Activated CD4-positive, alpha-beta T cell treated with anti-CD3 and anti-CD28 coated beads for 24 hours (primary cell): ENCODE measurements around the gene PROC.

Experiments used
- DNase-seq, 2 donors: peaks; one replicate each; pipeline ENCODE4 v3.0.0-alpha.2; 2020; ENCODE audit warnings: low read depth in 2 of 2

Gene PROC

DNA sequence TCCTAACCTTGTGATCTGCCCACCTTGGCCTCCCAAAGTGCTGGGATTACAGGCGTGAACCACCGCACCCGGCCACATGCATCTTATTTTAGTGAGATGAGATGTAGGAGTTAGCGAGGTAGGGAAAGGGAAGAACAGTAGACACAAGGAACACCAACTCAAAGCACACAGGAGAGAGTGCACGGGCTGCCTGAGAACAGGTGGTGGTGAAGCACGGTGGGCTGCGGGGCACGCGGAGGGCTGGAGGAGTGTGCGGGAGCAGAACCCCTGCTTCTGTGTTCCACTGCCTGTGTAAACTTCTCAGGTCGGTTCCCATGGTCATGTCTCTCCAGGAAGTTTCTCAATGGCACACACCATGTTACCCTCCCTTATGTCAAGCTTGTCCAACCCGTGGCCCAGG lies 38.7 kb downstream of the PROC start:
- DNase-seq = no peak

DNA sequence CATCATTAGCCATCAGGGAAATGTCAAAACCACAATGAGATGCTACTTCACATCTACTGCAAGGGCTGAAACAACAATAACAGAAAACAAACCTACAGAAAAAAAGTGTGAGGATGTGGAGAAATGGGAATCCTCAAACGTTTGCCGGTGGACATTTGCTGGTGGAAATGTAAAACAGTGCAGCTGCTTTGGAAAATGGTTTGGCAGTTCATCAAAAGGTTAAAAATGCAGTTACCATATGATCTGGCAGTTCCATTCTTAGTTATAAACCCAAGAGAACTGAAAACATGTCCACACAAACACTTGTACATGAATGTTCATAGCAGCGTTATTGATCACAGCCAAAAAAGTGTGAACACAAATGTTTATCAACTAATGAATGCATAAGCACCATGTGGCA lies 44.2 kb downstream of the PROC start:
- no peak for DNase-seq

DNA sequence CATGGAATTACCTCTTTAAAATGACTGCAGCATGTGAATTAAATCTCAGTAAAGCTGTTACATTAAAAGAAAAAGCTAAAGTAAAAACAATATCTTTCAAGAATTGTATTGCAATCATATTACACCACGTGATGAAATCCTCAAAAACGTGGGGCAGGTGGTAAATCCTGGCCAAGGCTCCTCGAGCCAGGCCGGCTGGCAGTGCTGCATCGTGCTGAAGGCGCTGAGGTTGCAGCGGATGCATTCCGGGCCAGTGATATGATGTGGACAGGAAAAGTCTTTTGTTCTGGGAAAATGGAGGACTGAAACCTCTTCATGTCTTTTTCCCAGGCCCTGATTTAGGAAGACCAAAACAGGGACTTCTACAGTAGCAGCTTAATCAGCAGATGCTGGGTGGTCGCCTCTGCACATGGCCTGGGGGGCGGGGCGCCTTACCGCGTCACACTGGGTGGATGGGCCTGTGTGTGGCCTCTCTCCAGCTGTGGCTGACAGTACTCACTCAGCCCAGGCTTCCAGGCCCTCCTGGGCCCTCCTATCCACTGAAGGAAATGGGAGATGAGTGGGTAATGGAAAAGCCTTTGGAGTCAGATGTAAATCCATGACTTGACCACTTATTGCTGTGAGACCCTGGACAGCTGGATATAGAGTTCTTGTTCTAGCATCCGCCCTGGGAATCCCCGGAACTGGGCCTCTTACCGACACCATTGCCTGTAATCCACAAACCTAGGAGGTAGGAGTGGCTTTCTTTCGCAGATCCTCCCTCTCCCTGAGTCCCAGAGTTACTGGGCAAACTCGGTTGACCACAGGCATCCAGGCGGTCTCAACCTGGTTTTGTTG lies 45.1 kb downstream of the PROC start:
- no peak for DNase-seq

DNA sequence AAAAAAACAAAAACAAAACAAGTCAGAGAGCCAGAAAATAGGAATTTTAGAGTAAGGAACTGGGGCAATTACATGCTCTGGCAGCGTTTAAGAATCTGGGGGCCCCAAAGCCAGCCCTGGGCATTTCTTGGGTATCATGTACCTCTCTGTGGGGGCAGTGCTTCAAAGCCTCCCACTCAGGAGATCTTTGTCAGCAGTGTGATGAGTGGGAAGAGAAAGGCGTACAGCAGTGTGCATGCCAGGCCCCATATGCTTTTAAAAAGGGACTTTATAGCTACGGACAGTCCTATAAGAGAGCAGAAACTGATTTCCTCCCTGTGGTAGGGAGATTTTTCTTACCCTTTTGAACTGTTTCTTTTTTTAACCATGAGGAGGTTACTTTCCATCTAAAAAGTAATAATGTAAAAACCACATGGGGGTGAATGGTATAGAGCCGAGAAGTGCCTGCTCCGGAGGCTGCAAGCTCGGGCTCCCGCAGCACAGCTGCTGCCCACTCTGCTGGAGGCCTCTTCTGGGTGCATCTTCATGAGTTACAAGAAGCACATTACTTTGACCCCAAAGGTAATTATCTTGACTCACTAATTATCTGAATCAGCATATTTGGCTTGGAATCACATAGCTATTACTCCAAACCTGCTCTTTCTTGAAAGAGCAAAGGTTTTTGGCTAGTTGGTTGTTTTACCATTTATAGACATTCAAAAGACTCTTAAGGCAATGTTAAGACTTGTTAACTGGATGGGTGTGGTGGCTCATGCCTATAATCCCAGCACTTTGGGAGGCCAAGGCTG lies 46.4 kb downstream of the PROC start:
- no peak for DNase-seq

DNA sequence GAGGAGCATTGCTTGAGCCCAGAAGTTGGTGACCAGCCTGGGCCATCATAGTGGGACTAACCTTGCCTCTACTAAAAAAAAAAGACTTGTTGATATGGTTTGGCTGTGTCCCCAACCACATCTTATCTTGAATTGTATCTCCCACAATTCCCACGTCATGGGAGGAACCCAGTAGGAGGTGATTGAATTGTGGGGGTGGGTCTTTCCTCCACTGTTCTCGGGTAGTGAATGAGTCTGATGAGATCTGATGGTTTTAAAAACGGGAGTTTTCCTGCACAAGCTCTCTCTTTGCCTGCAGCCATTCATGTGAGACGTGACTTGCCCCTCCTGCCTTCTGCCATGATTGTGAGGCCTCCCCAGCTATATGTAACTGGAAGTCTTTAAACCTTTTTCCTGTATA lies 47.0 kb downstream of the PROC start:
- no peak for DNase-seq

DNA sequence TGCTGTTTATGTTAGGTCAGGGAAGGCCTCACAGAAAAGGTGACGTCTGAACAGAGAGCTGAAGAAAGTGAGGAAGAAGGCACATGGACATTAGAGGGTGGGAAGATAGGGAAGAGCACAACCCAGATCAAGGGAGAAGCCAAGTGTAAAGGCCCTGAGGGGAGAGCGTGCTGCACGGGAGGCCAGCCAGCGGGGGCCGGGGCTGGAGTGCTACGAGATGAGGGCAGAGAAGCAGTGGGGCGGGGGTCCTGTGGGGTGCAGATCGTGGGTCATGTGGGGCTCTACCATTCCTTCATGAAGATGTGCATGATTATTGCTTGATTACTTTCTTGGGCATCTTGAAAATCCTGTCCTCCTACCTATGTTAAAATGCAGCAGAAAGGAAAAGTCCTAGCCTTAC lies 50.8 kb downstream of the PROC start:
- DNase-seq = no peak

DNA sequence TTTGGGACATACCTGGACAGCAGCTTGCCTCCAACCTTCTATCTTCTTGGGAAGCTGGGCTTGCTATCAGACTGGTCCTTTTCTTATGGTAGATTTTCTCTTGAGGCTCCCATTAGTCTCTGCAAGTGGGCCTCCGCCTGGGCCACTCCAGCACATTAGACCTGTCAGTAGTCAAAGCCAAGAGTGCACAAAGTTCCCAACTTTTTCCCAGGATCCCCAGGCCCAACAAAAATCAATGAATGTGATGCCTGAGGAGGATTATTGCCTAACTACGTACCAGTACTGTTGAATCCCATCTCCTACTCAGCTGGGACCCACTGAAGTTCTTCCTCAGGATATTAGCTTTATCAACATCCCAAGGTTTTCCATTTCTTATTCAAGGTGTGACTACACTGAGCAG lies 51.7 kb downstream of the PROC start:
- no peak for DNase-seq

DNA sequence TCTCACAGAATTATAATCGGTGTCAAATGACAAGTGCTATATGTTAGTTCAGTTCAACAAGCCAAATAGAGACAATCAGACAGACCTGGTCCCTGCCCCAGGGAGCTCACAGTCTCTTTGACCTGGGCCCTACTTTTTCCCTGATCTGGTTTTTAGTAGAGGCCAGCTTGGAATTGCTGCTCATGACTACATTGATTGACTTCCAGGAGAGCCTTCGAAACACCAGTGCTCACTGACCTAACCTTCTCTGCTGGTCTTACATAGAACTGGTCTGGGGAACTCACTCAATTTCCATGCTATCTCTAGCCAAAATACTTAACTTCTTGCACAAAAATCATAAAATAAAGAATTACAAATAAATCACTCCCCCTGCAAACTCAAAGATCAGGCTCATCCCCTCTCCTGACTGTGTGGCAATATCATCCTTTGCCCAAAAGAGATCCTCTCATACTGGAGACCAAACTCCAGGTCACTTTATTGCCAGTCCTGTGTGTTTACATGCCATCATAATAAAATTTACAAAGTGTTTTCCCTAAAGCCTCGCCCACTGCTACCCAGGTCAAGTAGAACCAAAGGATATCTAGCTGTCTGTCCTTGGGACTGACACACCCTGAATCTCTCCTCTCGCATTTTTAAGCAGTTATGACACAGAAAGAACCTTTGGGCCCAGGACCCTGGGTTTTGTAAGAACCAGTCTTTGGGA lies 53.2 kb downstream of the PROC start:
- DNase-seq = no peak

DNA sequence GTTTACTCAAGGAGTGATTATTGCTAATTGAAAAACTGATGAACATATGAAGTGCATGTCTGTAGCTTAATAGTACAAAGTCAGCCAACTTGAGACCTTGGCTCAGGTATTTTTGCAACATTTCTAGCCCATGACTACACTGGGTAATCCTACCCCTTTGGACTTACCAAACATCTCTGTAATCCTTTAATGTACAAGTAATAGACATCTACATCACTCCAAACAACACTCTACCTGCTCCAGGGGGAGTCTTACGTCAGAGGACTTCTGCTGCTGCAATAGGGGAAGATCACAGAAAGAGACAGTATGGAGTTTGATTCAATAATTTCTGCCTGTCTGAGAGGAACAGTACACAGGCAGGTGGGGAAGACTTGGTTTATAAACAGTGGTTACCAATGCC lies 54.0 kb downstream of the PROC start:
- DNase-seq = no peak

DNA sequence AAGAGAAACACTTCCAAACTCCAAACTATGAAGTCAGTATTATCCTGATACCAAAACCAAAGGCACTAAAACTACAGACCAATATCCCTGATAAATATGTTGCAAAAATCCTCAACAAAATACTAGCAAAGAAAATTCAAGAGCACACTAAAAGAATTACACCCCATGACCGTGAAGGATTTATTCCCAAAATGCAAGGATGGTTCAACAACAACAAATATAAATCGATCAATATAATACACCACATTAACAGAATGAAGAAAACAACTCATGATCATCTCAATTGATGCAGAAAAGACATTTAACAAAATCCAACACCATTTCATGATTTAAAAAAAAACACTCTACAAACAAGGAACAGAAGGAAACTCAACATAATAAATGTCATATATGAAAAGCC lies 57.6 kb downstream of the PROC start:
- DNase-seq = no peak
